Ectodermal cell (in vitro differentiated cells): ENCODE results near the gene CCR7.

Experiments used
- H3K27ac ChIP-seq: 2 replicates; pipeline ENCODE4 v1.7.0; 2013; ENCODE audit warnings: mild to moderate bottlenecking, low read depth, low read length; ENCODE audit not compliant: insufficient read depth, poor library complexity, severe bottlenecking
- H3K27me3 ChIP-seq: 2 replicates; pipeline ENCODE4 v1.7.0; 2013; ENCODE audit warnings: mild to moderate bottlenecking, low read length; ENCODE audit not compliant: insufficient read depth, control insufficient read depth, poor library complexity, severe bottlenecking
- H3K36me3 ChIP-seq: one replicate; pipeline ENCODE4 v1.7.0; 2013; ENCODE audit warnings: low read length; ENCODE audit not compliant: control insufficient read depth, insufficient read depth
- H3K4me1 ChIP-seq: one replicate; pipeline ENCODE4 v1.7.0; 2013; ENCODE audit warnings: low read length; ENCODE audit not compliant: control insufficient read depth, insufficient read depth
- H3K4me3 ChIP-seq: 2 replicates; pipeline ENCODE4 v1.7.0; 2013; ENCODE audit warnings: low read depth, low read length, control low read depth; ENCODE audit not compliant: insufficient read depth
- H3K9me3 ChIP-seq: 2 replicates; pipeline ENCODE4 v1.7.0; 2013; ENCODE audit warnings: mild to moderate bottlenecking, low read length, moderate library complexity; ENCODE audit not compliant: control insufficient read depth
- WGBS, 2 experiments: methylation state at CpG; one replicate each; pipeline ENCODE4 v1.1.7; 2013; ENCODE audit warnings: missing lambda C conversion rate in 2 of 2; 5-methylcytosine and 5-hydroxymethylcytosine counted together

The CCR7 gene

GRCh38 chr17:40539711-40540411 lies 25.4 kb downstream of the CCR7 start:
- H3K27ac ChIP-seq: no peak overlapping the region
- H3K36me3 ChIP-seq: no peaks in the 10 kb centered on the region
- H3K4me1 ChIP-seq: peaks cover 16% of the 10 kb centered on the region
- no peak overlapping the region for H3K4me3 ChIP-seq
- H3K9me3 ChIP-seq: no peaks in the 10 kb centered on the region
- H3K27me3 ChIP-seq: no peaks in the 10 kb centered on the region
- WGBS, 2 experiments: 89 to 91% methylated on average over 9 of the region's 9 CpGs

- Histone ChIP-seq H3K4me1 (peaks cover 16% of the 10 kb centered on the region), H3K36me3 (no peaks in the 10 kb centered on the region), H3K4me3 (no peak overlapping the region), H3K9me3 (no peaks in the 10 kb centered on the region), H3K27me3 (no peaks in the 10 kb centered on the region), H3K27ac (no peak overlapping the region)
- WGBS, 2 experiments: 88 to 91% methylated on average over 6 of the region's 6 CpGs
Measured at GRCh38 chr17:40538936-40539705, 26.2 kb downstream of the CCR7 start.

- H3K4me1 ChIP-seq: peaks cover 14% of the 10 kb centered on the region
- H3K36me3 ChIP-seq: no peaks in the 10 kb centered on the region
- H3K27me3 ChIP-seq: no peaks in the 10 kb centered on the region
- no peak overlapping the region for H3K4me3 ChIP-seq
- 93 to 94% methylated on average over 15 of the region's 15 CpGs for WGBS, 2 experiments
- H3K9me3 ChIP-seq: no peaks in the 10 kb centered on the region
- no peak overlapping the region for H3K27ac ChIP-seq
Measured at GRCh38 chr17:40538019-40538935, 27.0 kb downstream of the CCR7 start.

- H3K27ac ChIP-seq: no peak overlapping the region
- H3K36me3 ChIP-seq: no peaks in the 10 kb centered on the region
- no peaks in the 10 kb centered on the region for H3K27me3 ChIP-seq
- WGBS, 2 experiments: 87 to 88% methylated on average over 13 of the region's 13 CpGs
- no peak overlapping the region for H3K4me3 ChIP-seq
- H3K9me3 ChIP-seq: no peaks in the 10 kb centered on the region
- H3K4me1 ChIP-seq: no peaks in the 10 kb centered on the region
Measured at GRCh38 chr17:40536295-40537171, 28.7 kb downstream of the CCR7 start.

GRCh38 chr17:40535924-40536294 lies 29.4 kb downstream of the CCR7 start:
- Histone ChIP-seq H3K9me3 (no peaks in the 10 kb centered on the region), H3K27ac (no peak overlapping the region), H3K36me3 (no peaks in the 10 kb centered on the region), H3K27me3 (no peaks in the 10 kb centered on the region), H3K4me1 (no peaks in the 10 kb centered on the region), H3K4me3 (no peak overlapping the region)
- 91 to 95% methylated on average over 3 of the region's 3 CpGs for WGBS, 2 experiments

GRCh38 chr17:40535438-40535837 lies 29.8 kb downstream of the CCR7 start:
- WGBS, 2 experiments: 89 to 93% methylated on average over 3 to 4 of the region's 4 CpGs

GRCh38 chr17:40534371-40535189 lies 30.7 kb downstream of the CCR7 start:
- Histone ChIP-seq H3K9me3 (no peaks in the 10 kb centered on the region), H3K36me3 (no peaks in the 10 kb centered on the region), H3K4me3 (no peak overlapping the region), H3K27ac (no peak overlapping the region), H3K4me1 (no peaks in the 10 kb centered on the region), H3K27me3 (no peaks in the 10 kb centered on the region)
- WGBS, 2 experiments: 84 to 88% methylated on average over 10 to 11 of the region's 11 CpGs

More at GRCh38 chr17:40535438-40535837, 29.8 kb downstream of the CCR7 start:
- Histone ChIP-seq H3K27me3 (no peaks in the 10 kb centered on the region), H3K4me3 (no peak overlapping the region), H3K36me3 (no peaks in the 10 kb centered on the region), H3K27ac (no peak overlapping the region), H3K4me1 (no peaks in the 10 kb centered on the region), H3K9me3 (no peaks in the 10 kb centered on the region)

- Histone ChIP-seq H3K4me3 (no peak overlapping the region), H3K27me3 (no peaks in the 10 kb centered on the region), H3K4me1 (no peaks in the 10 kb centered on the region), H3K9me3 (no peaks in the 10 kb centered on the region), H3K27ac (no peak overlapping the region), H3K36me3 (no peaks in the 10 kb centered on the region)
- 89 to 92% methylated on average over 4 of the region's 4 CpGs for WGBS, 2 experiments
Measured at GRCh38 chr17:40533896-40534295, 31.4 kb downstream of the CCR7 start.
